H9 (cell line): ENCODE results near the gene YDJC. TPM values are rescaled to one million over a fixed set of nuclear protein-coding genes. Genes with fewer than 3 reads are reported as not detected.

Experiments
- DNase-seq: peaks from one replicate; pipeline ENCODE4 v3.0.0-alpha.2; 2017
- H2AFZ ChIP-seq: one replicate; pipeline ENCODE4 v1.6.1; 2013; ENCODE audit warnings: mild to moderate bottlenecking, low read length, control low read depth, moderate library complexity
- H2AK5ac ChIP-seq: 2 replicates; pipeline ENCODE4 v1.6.1; 2013; ENCODE audit warnings: low read length, control low read depth, mixed read lengths; ENCODE audit not compliant: insufficient read length
- H2BK120ac ChIP-seq: one replicate; pipeline ENCODE4 v1.6.1; 2013; ENCODE audit warnings: low read depth, mild to moderate bottlenecking, low read length, control low read depth, inconsistent platforms; ENCODE audit not compliant: poor library complexity, severe bottlenecking
- H2BK12ac ChIP-seq: 2 replicates; pipeline ENCODE4 v1.6.1; 2013; ENCODE audit warnings: low read length, control low read depth, mixed read lengths, low read depth; ENCODE audit not compliant: insufficient read length
- H2BK15ac ChIP-seq: 2 replicates; pipeline ENCODE4 v1.6.1; 2013; ENCODE audit warnings: low read depth, low read length, control low read depth
- H2BK20ac ChIP-seq: one replicate; pipeline ENCODE4 v1.6.1; 2013; ENCODE audit warnings: low read depth, mild to moderate bottlenecking, low read length, control low read depth, inconsistent platforms; ENCODE audit not compliant: poor library complexity, severe bottlenecking
- H2BK5ac ChIP-seq: 2 replicates; pipeline ENCODE4 v1.6.1; 2013; ENCODE audit warnings: low read length, control low read depth, mixed read lengths; ENCODE audit not compliant: insufficient read length
- H3K14ac ChIP-seq: 2 replicates; pipeline ENCODE4 v1.6.1; 2013; ENCODE audit warnings: low read length, control low read depth; ENCODE audit not compliant: insufficient read depth
- H3K18ac ChIP-seq: 2 replicates; pipeline ENCODE4 v1.6.1; 2013; ENCODE audit warnings: low read depth, mild to moderate bottlenecking, mixed read lengths, low read length, control low read depth; ENCODE audit not compliant: insufficient read length
- H3K23ac ChIP-seq: 2 replicates; pipeline ENCODE4 v1.6.1; 2013; ENCODE audit warnings: low read length, control low read depth, mixed read lengths, low read depth; ENCODE audit not compliant: insufficient read length
- H3K23me2 ChIP-seq: 2 replicates; pipeline ENCODE4 v1.6.1; 2013; ENCODE audit warnings: low read depth, mild to moderate bottlenecking, mixed read lengths, low read length, control low read depth; ENCODE audit not compliant: insufficient read length, poor library complexity, severe bottlenecking
- H3K27ac ChIP-seq: 2 replicates; pipeline ENCODE4 v1.5.1; 2013; ENCODE audit warnings: low read length, control low read depth, mixed read lengths, low read depth; ENCODE audit not compliant: insufficient read length
- H3K27me3 ChIP-seq: 2 replicates; pipeline ENCODE4 v1.6.1; 2013; ENCODE audit warnings: low read length, control low read depth, inconsistent platforms; ENCODE audit not compliant: insufficient read depth
- H3K4ac ChIP-seq: 2 replicates; pipeline ENCODE4 v1.6.1; 2013; ENCODE audit warnings: low read depth, mild to moderate bottlenecking, control low read depth, inconsistent platforms, low read length, moderate library complexity
- H3K4me1 ChIP-seq: 2 replicates; pipeline ENCODE4 v1.6.1; 2013; ENCODE audit warnings: low read length, control low read depth, inconsistent platforms; ENCODE audit not compliant: insufficient read depth
- H3K4me2 ChIP-seq: 2 replicates; pipeline ENCODE4 v1.6.1; 2013; ENCODE audit warnings: low read length, control low read depth, mixed read lengths; ENCODE audit not compliant: insufficient read length, insufficient read depth
- H3K56ac ChIP-seq: 2 replicates; pipeline ENCODE4 v1.6.1; 2013; ENCODE audit warnings: low read depth, mild to moderate bottlenecking, mixed read lengths, low read length, control low read depth; ENCODE audit not compliant: insufficient read length
- H3K79me1 ChIP-seq: 2 replicates; pipeline ENCODE4 v1.6.1; 2013; ENCODE audit warnings: low read depth, mild to moderate bottlenecking, moderate library complexity, low read length, control low read depth, inconsistent platforms; ENCODE audit not compliant: insufficient read depth, poor library complexity, severe bottlenecking
- H3K79me2 ChIP-seq: 2 replicates; pipeline ENCODE4 v1.6.1; 2013; ENCODE audit warnings: low read length, control low read depth, inconsistent platforms; ENCODE audit not compliant: insufficient read depth
- H3K9ac ChIP-seq: 2 replicates; pipeline ENCODE4 v1.6.1; 2013; ENCODE audit warnings: low read length, control low read depth, mixed read lengths; ENCODE audit not compliant: insufficient read length; ENCODE audit errors: extremely low read depth
- H3K9me3 ChIP-seq: one replicate; pipeline ENCODE4 v1.6.1; 2013; ENCODE audit warnings: low read depth, low read length, inconsistent platforms; ENCODE audit not compliant: control insufficient read depth
- H3T11ph ChIP-seq: one replicate; pipeline ENCODE4 v1.6.1; 2013; ENCODE audit warnings: mild to moderate bottlenecking, low read length, control low read depth, inconsistent platforms
- H4K20me1 ChIP-seq: one replicate; pipeline ENCODE4 v1.6.1; 2013; ENCODE audit not compliant: control insufficient read depth, insufficient read length, insufficient read depth
- H4K5ac ChIP-seq: 2 replicates; pipeline ENCODE4 v1.6.1; 2013; ENCODE audit warnings: low read depth, mild to moderate bottlenecking, mixed read lengths, low read length, control low read depth; ENCODE audit not compliant: insufficient read length
- H4K8ac ChIP-seq: replicated peaks from 2 replicates; pipeline ENCODE4 v1.6.1; 2013; ENCODE audit warnings: low read length, control low read depth, mixed read lengths, low read depth; ENCODE audit not compliant: insufficient read length
- H4K91ac ChIP-seq: 2 replicates; pipeline ENCODE4 v1.6.1; 2013; ENCODE audit warnings: low read depth, mild to moderate bottlenecking, moderate library complexity, mixed read lengths, low read length, control low read depth; ENCODE audit not compliant: insufficient read length
- H3K27ac Mint-ChIP-seq, 3 experiments: 2 replicates in 2 of 3; 3 replicates in 1 of 3; pipeline ENCODE4 v1.8.0; 2020 to 2021; ENCODE audit warnings: mixed read lengths in 3 of 3, mild to moderate bottlenecking in 1 of 3, moderate library complexity in 1 of 3
- H3K27me3 Mint-ChIP-seq: 2 replicates; pipeline ENCODE4 v1.8.0; 2021; ENCODE audit warnings: low read depth, mild to moderate bottlenecking, moderate library complexity, mixed read lengths
- H3K36me3 Mint-ChIP-seq, 3 experiments: 2 replicates in 2 of 3; 3 replicates in 1 of 3; pipeline ENCODE4 v1.8.0; 2020 to 2021; ENCODE audit warnings: low read depth in 3 of 3, mixed read lengths in 3 of 3; ENCODE audit not compliant: insufficient read depth in 1 of 3
- H3K4me1 Mint-ChIP-seq, 2 experiments: 2 replicates each; pipeline ENCODE4 v1.8.0; 2020; ENCODE audit warnings: mixed read lengths in 2 of 2
- H3K4me3 Mint-ChIP-seq, 2 experiments: 2 replicates in 1 of 2; 3 replicates in 1 of 2; pipeline ENCODE4 v1.8.0; 2020 to 2021; ENCODE audit warnings: mild to moderate bottlenecking in 2 of 2, mixed read lengths in 2 of 2, moderate library complexity in 1 of 2
- H3K9me3 Mint-ChIP-seq, 2 experiments: 2 replicates in 1 of 2; 3 replicates in 1 of 2; pipeline ENCODE4 v1.8.0; 2020; ENCODE audit warnings: mild to moderate bottlenecking in 2 of 2, mixed read lengths in 2 of 2, moderate library complexity in 1 of 2
- CTCF ChIP-seq: fragments of 200-600 bp; sonication (generic); conservative IDR thresholded peaks from 3 replicates; pipeline ENCODE4 v1.8.0; 2021; ENCODE audit warnings: antibody characterized with exemption, mild to moderate bottlenecking
- WGBS: extraction: QIAGEN DNeasy Blood & Tissue Kit; methylation state at CpG from one replicate; pipeline ENCODE4 v1.1.7; 2013; ENCODE audit warnings: missing lambda C conversion rate, low lambda C conversion rate, mixed read lengths; ENCODE audit not compliant: insufficient read length; ENCODE audit errors: extremely low coverage; 5-methylcytosine and 5-hydroxymethylcytosine counted together
- total RNA-seq: library from RNA; stranded (reverse); gene quantifications from 2 replicates; pipeline ENCODE4 v1.2.1, GENCODE V29; 2021

YDJC gene
- total RNA-seq, 1 experiment from 2014 or later: 30.2 TPM

DNA sequence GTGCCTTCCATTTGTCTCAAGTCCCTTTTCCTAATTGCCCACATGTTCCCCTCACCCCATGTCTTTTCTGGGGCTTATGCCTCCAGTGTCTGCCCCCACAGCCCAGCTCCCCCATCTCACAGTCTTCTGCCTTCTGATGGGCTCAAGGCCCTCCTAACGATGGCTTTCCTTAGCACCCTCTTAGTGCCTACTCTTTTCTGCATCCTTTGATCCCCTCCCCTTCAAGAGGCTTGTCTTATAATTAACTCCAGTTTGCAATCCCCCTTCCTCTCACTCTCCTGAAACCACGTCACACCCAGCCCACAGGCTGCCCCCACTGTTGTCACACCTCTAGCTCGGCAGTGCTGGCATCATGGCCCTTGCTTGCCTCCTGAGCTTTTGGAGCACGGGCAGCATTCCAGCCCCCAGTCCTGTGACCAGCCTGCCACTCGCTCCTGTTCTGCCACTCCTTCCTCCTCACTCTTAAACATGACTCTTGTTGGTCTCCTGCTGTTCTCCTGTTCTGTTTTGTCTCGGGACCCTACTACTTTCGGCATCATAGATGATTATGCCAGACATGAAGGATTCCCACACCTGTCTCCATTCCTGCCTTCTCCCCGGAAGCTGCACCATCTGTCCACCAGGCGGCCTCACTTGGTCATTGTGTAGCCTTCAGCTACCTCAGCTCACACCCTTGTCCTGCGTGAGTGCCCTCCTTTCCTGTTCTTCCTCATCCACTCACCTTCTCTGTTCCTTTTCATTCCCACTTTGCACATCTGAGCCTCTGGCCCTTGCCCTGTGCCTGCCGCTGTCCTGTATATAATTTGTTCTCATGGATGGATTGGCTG is 36.2 kb downstream of the YDJC start:
- no peak overlapping the region for H2BK15ac ChIP-seq
- Mint-ChIP-seq H3K4me1 (peaks cover 12 to 20% of the 10 kb centered on the region in 2 experiments), H3K9me3 (no peaks in the 10 kb centered on the region), H3K4me3 (no peak overlapping the region; a peak in 1 of 5 replicates), H3K36me3 (peaks cover 34 to 48% (median 44%) of the 10 kb centered on the region in 3 experiments; a peak in 6 of 7 replicates), H3K27me3 (no peaks in the 10 kb centered on the region), H3K27ac (peak overlapping the region in 2 of 3 experiments; percentile 38 to 60; a peak in 5 of 7 replicates)
- H3K79me2 ChIP-seq: peaks cover 41% of the 10 kb centered on the region; the same call in 1 of the 2 replicates
- no peaks in the 10 kb centered on the region for H3K27me3 ChIP-seq
- DNase-seq: peak; percentile 54
- no peak overlapping the region for H3K56ac ChIP-seq
- H3K23ac ChIP-seq: no peak overlapping the region
- no peak overlapping the region for H3K27ac ChIP-seq
- H2BK12ac ChIP-seq: no peak overlapping the region
- no peak overlapping the region for H4K91ac ChIP-seq
- no peak overlapping the region for H3K4me2 ChIP-seq
- no peaks in the 10 kb centered on the region for H3K9me3 ChIP-seq
- no peaks in the 10 kb centered on the region for H3K23me2 ChIP-seq
- H3K18ac ChIP-seq: no peak overlapping the region
- peak; percentile 73 for TF ChIP-seq CTCF
- H2BK20ac ChIP-seq: no peak overlapping the region
- no peak overlapping the region for H2AFZ ChIP-seq
- H3K4ac ChIP-seq: no peak overlapping the region
- no peak overlapping the region for H2AK5ac ChIP-seq
- H4K5ac ChIP-seq: no peak overlapping the region
- peaks cover 2% of the 10 kb centered on the region for H4K20me1 ChIP-seq
- H3K79me1 ChIP-seq: peaks cover 11% of the 10 kb centered on the region
- H2BK120ac ChIP-seq: no peak overlapping the region
- no peaks in the 10 kb centered on the region for H3K4me1 ChIP-seq
- H3K14ac ChIP-seq: no peak overlapping the region
- no peak overlapping the region for H4K8ac ChIP-seq
- H3K9ac ChIP-seq: no peak overlapping the region
- no peak overlapping the region for H2BK5ac ChIP-seq
- H3T11ph ChIP-seq: no peak overlapping the region
- WGBS: no CpG with 5 or more reads among the region's 11 CpGs
